Esophagus muscularis mucosa (tissue), 4 donors: ENCODE results near the gene DAPK2. TPM values are rescaled to one million over a fixed set of nuclear protein-coding genes. Genes with fewer than 3 reads are reported as not detected.
A peak's percentile ranks its signal among the peaks of the same experiment; 100 is the strongest.

Experiments
- DNase-seq: peaks from one replicate; pipeline ENCODE4 v3.0.0-alpha.2; 2017; ENCODE audit errors: extremely low spot score
- H3K27ac ChIP-seq, 4 donors: fragments of 200-600 bp; sonication (generic); replicated peaks in 1 of 4; 1 replicate in 3 of 4; 2 replicates in 1 of 4; pipeline ENCODE4 v1.5.1; 2016 to 2019; ENCODE audit warnings: mild to moderate bottlenecking in 1 of 4
- H3K27me3 ChIP-seq, 4 donors: fragments of 200-600 bp; sonication (generic); one replicate each; pipeline versions ENCODE4 v1.5.1 to v1.6.0; 2016 to 2019
- H3K36me3 ChIP-seq, 4 donors: fragments of 200-600 bp; sonication (generic); one replicate each; pipeline ENCODE4 v1.5.1; 2016 to 2019
- H3K4me1 ChIP-seq, 4 donors: fragments of 200-600 bp; sonication (generic); one replicate each; pipeline ENCODE4 v1.5.1; 2016 to 2019
- H3K4me3 ChIP-seq, 4 donors: fragments of 200-600 bp; sonication (generic); 1 replicate in 2 of 4; 2 replicates in 2 of 4; pipeline ENCODE4 v1.5.1; 2016 to 2019; ENCODE audit warnings: mild to moderate bottlenecking in 4 of 4, moderate library complexity in 1 of 4
- H3K9me3 ChIP-seq, 4 donors: fragments of 200-600 bp; sonication (generic); 1 replicate in 3 of 4; 2 replicates in 1 of 4; pipeline ENCODE4 v1.5.1; 2016 to 2019
- CTCF ChIP-seq, 3 experiments: fragments of 200-600 bp in 2 of 3; fragments of 450-650 bp in 1 of 3; sonication (generic) in 2 of 3; IDR thresholded peaks; one replicate each; pipeline ENCODE4 v1.5.1; 2017 to 2019; ENCODE audit warnings: antibody characterized with exemption in 3 of 3, mild to moderate bottlenecking in 2 of 3, moderate library complexity in 1 of 3
- EP300 ChIP-seq: sonication (generic); formaldehyde crosslinking; IDR thresholded peaks from one replicate; pipeline ENCODE4 v1.6.1; 2017; ENCODE audit warnings: antibody characterized with exemption
- POLR2A ChIP-seq: fragments of 450-650 bp; IDR thresholded peaks from one replicate; pipeline ENCODE4 v1.6.1; 2017; ENCODE audit warnings: antibody characterized with exemption, moderate library complexity, mild to moderate bottlenecking, low read depth
- POLR2AphosphoS5 ChIP-seq, 2 donors: sonication (generic); formaldehyde crosslinking; IDR thresholded peaks; one replicate each; pipeline ENCODE4 v1.6.1; 2017; ENCODE audit warnings: antibody characterized with exemption in 2 of 2
- WGBS: methylation state at CpG from one replicate; pipeline ENCODE4 v1.1.5; 2018; 5-methylcytosine and 5-hydroxymethylcytosine counted together
- intact Hi-C: fragments of 100-400 bp; cut with DNase I; formaldehyde crosslinking; loops from one replicate; pipeline ENCODE4 v1.15.1; 2023
- total RNA-seq, 4 donors: library from RNA; depleted of rRNA; stranded (reverse); fragments of >200 nt; gene quantifications; one replicate each; pipeline versions ENCODE4 v1.1.0 to v1.2.1, GENCODE V29; 2016

The DAPK2 gene
- total RNA-seq, 4 donors from 2014 or later, result 1.5 to 11.2 (median 7.3) TPM

- Histone ChIP-seq H3K4me1 (peaks cover 17 to 21% (median 18%) of the 10 kb centered on the region in 4 donors), H3K27me3 (no peaks in the 10 kb centered on the region), H3K9me3 (no peaks in the 10 kb centered on the region), H3K27ac (no peak overlapping the region), H3K36me3 (peaks cover 0 to 8% (median 0%) of the 10 kb centered on the region in 4 donors), H3K4me3 (no peak overlapping the region)
- 96% methylated on average over 8 of the region's 8 CpGs for WGBS
- DNase-seq, result no peak
- intact Hi-C loops, result no loop called here
- no peak for TF ChIP-seq POLR2AphosphoS5 (IDR thresholded peaks at IDR 0.05)
- no peak for TF ChIP-seq EP300
- TF ChIP-seq POLR2A, result no peak
- no peak for TF ChIP-seq CTCF (IDR thresholded peaks at IDR 0.05)
Measured at GRCh38 chr15:63907521-63907920, 138.8 kb downstream of the DAPK2 start.

GRCh38 chr15:63906266-63906584 is 140.1 kb downstream of the DAPK2 start:
- Histone ChIP-seq H3K9me3 (no peaks in the 10 kb centered on the region), H3K4me1 (peaks cover 17 to 21% (median 18%) of the 10 kb centered on the region in 4 donors), H3K4me3 (no peak overlapping the region), H3K27ac (peak overlapping the region in 1 of 4 donors; percentile 23), H3K27me3 (no peaks in the 10 kb centered on the region), H3K36me3 (peaks cover 0 to 8% (median 0%) of the 10 kb centered on the region in 4 donors)
- intact Hi-C loops, result no loop called here
- WGBS, result 98% methylated on average over 3 of the region's 4 CpGs
- no peak for TF ChIP-seq POLR2AphosphoS5 (IDR thresholded peaks at IDR 0.05)
- TF ChIP-seq POLR2A, result no peak
- no peak for TF ChIP-seq CTCF (IDR thresholded peaks at IDR 0.05)
- no peak for TF ChIP-seq EP300
- DNase-seq, result no peak

DNA sequence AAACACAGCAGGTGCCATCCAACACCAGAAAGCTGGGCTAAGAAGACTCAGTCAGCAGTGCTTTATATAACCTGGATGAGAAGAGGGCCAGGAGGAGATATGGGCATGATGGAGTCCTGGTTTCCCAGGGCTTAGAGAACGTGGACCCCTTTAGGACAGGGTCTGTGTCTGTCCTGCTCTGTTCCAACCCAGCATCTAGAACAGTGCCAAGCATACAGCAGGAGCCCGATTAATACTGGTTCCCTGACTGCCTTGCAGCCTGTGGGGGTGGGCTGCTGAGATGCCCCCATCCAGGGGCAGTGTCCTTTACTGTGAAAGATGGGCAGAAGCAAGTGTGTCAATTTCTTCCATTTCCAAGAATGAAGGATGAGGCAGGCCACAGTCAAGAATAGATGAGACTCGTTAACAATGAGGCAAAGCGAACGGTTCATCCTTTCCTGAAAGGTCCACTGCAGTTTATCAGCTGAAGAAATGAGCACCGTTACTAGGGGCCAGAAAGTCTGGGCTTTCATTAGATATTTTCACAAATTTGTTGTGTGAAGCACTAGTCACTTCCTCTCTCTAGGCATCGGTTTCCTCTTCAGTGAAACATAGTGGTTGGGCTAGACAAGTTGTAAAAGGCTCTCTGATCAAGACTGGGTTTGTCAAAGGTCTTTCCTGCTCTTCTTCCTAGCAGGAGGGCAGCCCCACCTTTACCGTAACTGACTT is 140.6 kb downstream of the DAPK2 start:
- H3K36me3 ChIP-seq, result peaks cover 0 to 8% (median 0%) of the 10 kb centered on the region in 4 donors
- H3K27me3 ChIP-seq, result no peaks in the 10 kb centered on the region
- intact Hi-C loops, result no loop called here
- TF ChIP-seq EP300 (no peak), POLR2AphosphoS5 (IDR thresholded peaks at IDR 0.05) (no peak), POLR2A (no peak), CTCF (IDR thresholded peaks at IDR 0.05) (no peak)
- no peaks in the 10 kb centered on the region for H3K9me3 ChIP-seq
- H3K4me3 ChIP-seq, result no peak overlapping the region
- peaks cover 17 to 21% (median 18%) of the 10 kb centered on the region in 4 donors for H3K4me1 ChIP-seq
- H3K27ac ChIP-seq, result peak overlapping the region in 1 of 4 donors; percentile 23
- DNase-seq, result no peak
- WGBS, result 74% methylated on average over 8 of the region's 8 CpGs

DNA sequence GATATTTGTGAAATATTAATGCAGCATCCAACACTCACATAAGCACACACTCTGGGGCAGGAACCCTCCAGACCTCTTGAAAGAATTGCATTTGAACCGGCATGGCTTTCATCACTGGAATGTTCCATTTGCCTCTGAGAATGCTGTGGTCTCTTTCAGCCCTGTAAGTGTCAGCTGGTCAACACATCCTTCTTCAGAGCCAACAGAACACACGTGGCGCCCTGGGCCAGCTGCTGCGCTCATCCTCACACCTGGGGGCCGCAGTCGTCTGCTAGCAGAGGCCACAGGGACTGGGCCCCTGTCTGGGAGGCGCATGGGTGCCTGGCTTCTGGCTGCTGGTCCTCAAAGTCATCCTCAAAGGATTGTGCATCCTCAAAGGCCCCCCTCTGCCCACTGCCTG is 141.2 kb downstream of the DAPK2 start:
- Histone ChIP-seq H3K27me3 (no peaks in the 10 kb centered on the region), H3K4me1 (peaks cover 14 to 18% (median 15%) of the 10 kb centered on the region in 4 donors), H3K4me3 (no peak overlapping the region), H3K27ac (no peak overlapping the region), H3K36me3 (peaks cover 0 to 8% (median 0%) of the 10 kb centered on the region in 4 donors), H3K9me3 (no peaks in the 10 kb centered on the region)
- 85% methylated on average over 6 of the region's 7 CpGs for WGBS
- intact Hi-C loops, result no loop called here
- TF ChIP-seq EP300 (no peak), POLR2A (no peak), CTCF (IDR thresholded peaks at IDR 0.05) (no peak), POLR2AphosphoS5 (IDR thresholded peaks at IDR 0.05) (no peak)
- no peak for DNase-seq
